ENCODE data around the gene ECM2.

Gene ECM2

GRCh38 chr9:92527291-92527828 lies 8.4 kb downstream of the ECM2 start:
- DNase-seq: no peak

GRCh38 chr9:92525306-92525705 lies 10.5 kb downstream of the ECM2 start:
- DNase-seq: no peak

DNA sequence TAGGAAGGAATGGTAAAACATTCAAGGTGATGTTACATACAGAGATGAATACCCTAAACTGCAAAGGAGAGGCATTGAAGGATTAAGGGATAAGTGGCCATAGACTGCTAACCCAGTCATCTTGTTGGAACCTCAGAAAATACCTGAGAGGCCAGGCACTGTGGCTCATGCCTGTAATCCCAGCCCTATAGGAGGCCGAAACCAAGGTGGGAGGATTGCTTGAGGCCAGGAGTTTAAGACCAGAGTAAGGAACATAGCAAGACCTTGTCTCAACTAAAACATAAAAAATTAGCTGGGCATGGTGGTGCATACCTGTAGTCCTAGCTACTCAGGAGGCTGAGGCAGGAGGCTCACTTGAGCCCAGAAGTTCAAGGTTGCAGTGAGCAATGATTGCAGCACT lies 10.9 kb downstream of the ECM2 start:
- DNase-seq: no peak

GRCh38 chr9:92522983-92523970 lies 12.5 kb downstream of the ECM2 start:
- DNase-seq: no peak

DNA sequence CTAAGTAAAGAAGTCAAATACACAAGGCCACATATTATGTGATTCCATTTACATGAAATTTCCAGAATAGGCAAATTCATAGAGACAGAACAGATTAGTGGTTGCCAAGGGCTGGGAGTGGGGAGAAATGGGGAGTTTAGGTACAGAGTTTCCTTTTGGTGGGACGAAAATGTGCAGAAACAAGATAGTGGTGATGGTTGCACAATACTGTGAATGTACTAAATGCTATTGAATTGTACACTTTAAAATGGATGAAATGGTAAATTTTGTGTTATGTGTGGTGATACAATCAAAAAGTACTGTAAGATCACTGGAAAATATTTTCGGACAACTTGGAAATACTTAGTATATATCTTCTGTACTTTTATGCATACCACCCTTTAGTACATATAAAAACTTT lies 15.0 kb downstream of the ECM2 start:
- no peak for DNase-seq

GRCh38 chr9:92518199-92518598 lies 17.6 kb downstream of the ECM2 start:
- DNase-seq: no peak

GRCh38 chr9:92517046-92517445 lies 18.7 kb downstream of the ECM2 start:
- no peak for DNase-seq

GRCh38 chr9:92516521-92516920 lies 19.3 kb downstream of the ECM2 start:
- DNase-seq: no peak

- DNase-seq: no peak
These were observed 21.2 kb downstream of the ECM2 start for GRCh38 chr9:92514635-92515034.

- DNase-seq: no peak
These were observed 22.4 kb downstream of the ECM2 start for GRCh38 chr9:92513349-92513748.

GRCh38 chr9:92512622-92513021 lies 23.2 kb downstream of the ECM2 start:
- DNase-seq: no peak

DNA sequence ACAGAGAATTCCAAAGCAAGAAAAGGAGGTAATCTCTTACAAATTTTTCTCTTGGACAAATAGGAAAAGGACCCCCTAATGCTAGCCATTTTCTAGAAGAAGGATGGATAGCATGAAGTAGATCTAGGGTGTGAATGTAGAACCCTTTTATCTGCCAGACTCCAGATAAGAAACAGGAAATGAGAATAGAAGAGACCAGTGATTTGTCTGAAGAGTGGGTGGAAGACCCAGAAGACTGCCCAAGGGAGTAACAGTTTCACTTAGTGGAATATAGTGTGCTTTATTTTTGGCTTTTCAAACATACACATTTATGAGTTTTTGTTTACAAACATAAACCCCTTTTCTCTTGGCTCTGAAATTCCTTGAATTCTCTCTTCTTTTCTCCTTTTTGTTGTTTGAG lies 25.0 kb downstream of the ECM2 start:
- no peak for DNase-seq

- DNase-seq: no peak
These were observed 26.7 kb downstream of the ECM2 start for GRCh38 chr9:92509050-92509449.

GRCh38 chr9:92508018-92508820 lies 27.6 kb downstream of the ECM2 start:
- no peak for DNase-seq

- DNase-seq: no peak
These were observed 28.3 kb downstream of the ECM2 start for GRCh38 chr9:92507496-92507895.

DNA sequence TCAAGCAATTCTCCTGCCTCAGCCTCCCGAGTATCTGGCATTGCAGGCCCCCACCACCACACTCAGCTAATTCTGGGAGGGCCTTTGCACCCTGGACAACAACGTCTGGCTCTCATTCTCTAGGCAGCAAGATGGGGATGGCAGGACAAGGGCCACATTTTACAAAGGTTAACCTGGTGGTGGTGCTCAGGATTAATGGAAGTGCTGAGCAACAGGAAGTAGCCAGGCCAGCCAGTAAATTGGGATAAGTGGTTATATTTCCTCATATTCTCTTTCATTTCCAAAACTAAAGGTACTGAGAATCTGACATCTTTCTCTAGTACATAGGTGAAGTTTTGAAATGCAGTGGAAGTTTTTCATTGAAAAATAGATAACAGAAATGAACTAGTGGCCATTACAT lies 28.8 kb downstream of the ECM2 start:
- no peak for DNase-seq

DNA sequence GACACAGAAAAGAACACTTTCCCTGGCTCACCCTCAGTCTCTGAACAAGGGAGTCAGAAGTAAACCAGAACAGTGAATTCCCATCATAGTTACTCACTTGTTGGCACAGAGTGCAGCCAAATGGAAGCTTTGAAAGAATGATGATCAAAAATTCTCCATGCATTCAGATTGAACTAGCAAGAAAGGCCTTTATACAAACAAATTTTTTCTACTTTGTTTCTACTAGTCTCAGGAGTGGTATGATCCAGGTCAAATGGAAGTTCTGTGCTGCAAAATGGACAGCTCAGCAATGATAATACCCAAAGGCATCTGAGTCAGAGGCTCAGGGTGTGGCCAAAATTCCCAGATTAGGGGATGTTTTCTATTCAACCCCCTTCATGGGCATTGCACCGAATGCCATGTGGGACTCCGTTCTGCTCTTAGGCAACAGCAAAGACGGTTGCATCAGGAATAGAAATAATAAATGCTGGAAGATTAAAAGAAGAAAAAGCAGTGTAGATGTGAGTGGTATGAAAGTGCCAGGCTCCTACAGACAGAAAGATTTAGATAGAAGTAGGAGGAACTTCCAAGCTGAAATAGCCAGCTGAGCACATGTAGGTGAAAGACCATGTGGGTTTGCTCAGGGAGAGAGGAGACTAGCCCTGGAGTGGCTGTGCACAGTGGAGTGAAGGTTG lies 29.5 kb downstream of the ECM2 start:
- DNase-seq: no peak

DNA sequence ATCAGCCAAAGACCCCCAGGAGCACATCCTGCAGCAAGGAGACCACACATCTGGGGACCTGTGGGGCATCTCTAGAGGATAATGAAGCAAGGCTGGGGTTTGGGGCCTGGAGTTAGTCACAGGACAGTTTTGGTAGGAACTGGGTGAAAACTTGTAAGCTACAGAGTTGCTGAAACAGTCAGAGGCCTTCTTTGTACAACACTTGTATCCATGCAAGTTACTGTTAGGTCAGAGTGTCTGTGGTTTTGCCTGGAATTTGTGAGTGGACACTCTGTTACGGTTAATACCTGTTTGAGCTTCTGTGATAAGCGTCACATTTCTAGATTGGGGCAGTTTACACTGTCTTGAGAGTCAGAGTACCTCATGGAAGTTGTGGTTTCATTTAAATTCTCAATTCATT lies 30.9 kb downstream of the ECM2 start:
- no peak for DNase-seq

DNA sequence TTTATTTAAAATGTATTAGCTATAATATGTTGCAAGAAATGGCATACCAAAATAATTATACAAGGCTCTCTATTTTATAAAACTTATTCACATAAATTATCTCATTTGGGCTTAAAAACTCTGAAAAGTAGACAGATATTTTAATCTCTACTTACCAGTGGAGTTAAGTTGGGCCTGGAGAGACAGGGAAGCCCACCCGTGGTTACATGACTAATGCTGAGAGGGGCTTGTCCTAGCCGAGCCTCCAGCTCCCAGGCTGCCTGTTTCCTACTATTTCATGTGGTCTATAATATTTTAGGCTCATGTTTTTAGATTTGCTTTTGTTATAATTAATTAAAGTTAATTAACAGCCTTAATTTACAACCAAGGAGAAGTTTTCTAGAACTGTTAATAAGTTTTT lies 32.6 kb downstream of the ECM2 start:
- no peak for DNase-seq

GRCh38 chr9:92501671-92502393 lies 34.0 kb downstream of the ECM2 start:
- no peak for DNase-seq

DNA sequence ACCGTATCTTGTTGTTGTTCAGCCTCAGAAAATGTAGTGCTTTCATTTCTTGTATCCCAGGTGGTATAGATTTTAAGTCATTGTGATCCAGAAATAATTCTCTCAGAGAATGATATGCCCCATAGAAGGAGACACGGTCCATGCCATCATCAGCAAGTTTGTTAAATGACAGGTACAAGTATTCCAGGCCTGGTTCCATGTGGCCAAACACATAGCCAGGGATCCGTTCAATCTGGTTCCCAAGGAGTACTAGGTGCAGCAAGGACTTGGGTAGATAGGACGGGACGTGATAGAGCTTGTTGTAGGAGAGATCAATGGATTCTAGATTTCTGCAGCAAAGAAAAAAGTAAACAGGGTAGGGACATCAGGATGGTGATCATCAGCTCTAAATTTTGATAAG lies 35.1 kb downstream of the ECM2 start:
- DNase-seq: no peak

DNA sequence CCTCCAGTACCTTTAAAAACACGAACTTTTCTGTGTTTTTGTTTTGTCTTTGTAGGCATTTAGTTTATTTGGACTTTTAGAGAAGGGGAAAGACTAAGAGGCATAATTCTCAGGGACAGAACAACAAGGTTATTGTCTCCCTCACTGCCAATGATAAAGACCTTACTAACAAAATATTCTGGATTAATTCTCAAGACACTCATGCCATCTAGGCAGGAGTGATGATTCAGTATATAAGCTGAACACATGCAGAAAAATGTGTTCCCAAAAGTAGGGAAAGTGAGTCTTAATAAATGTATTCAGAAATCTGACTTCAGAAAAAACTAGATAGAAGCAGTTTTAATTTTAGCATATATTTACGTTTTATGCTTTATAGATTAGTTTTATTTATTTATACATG lies 36.1 kb downstream of the ECM2 start:
- DNase-seq: no peak

All from DMS153 (cell line).